Fibroblast of mammary gland (primary cell): ENCODE data around the gene SCTR.

Source experiments
- DNase-seq: peaks from one replicate; pipeline ENCODE4 v3.0.0-alpha.2; 2010; ENCODE audit warnings: low read depth
- H3K4me3 ChIP-seq: 2 replicates; pipeline ENCODE4 v1.5.1; 2011; ENCODE audit warnings: low read depth, mild to moderate bottlenecking, low read length, moderate library complexity; ENCODE audit not compliant: control insufficient read depth
- CTCF ChIP-seq: conservative IDR thresholded peaks from 2 replicates; pipeline ENCODE4 v1.5.1; 2011; ENCODE audit warnings: low read depth, low read length, inconsistent platforms; ENCODE audit not compliant: control insufficient read depth, insufficient read depth

Gene SCTR

GRCh38 chr2:119425119-119425405, 99.2 kb downstream of the SCTR start:
- no peak for DNase-seq
- TF ChIP-seq CTCF: no peak
- no peak overlapping the region for H3K4me3 ChIP-seq

- TF ChIP-seq CTCF: no peak
- DNase-seq: no peak
- no peak overlapping the region for H3K4me3 ChIP-seq
Measured at GRCh38 chr2:119424284-119425118, 99.8 kb downstream of the SCTR start.

GRCh38 chr2:119423811-119424210, 100.5 kb downstream of the SCTR start:
- TF ChIP-seq CTCF: no peak
- H3K4me3 ChIP-seq: no peak overlapping the region
- no peak for DNase-seq

- no peak for TF ChIP-seq CTCF
- no peak for DNase-seq
Measured at GRCh38 chr2:119423108-119423444, 101.2 kb downstream of the SCTR start.

GRCh38 chr2:119422360-119423107, 101.7 kb downstream of the SCTR start:
- no peak for TF ChIP-seq CTCF
- no peak overlapping the region for H3K4me3 ChIP-seq
- DNase-seq: no peak

More at GRCh38 chr2:119423108-119423444, 101.2 kb downstream of the SCTR start:
- H3K4me3 ChIP-seq: no peak overlapping the region

GRCh38 chr2:119421741-119422140, 102.5 kb downstream of the SCTR start:
- DNase-seq: no peak
- TF ChIP-seq CTCF: no peak
- no peak overlapping the region for H3K4me3 ChIP-seq
